HepG2 (cell line): ENCODE data around the gene SLC16A5. TPM values are rescaled to one million over a fixed set of nuclear protein-coding genes. Genes with fewer than 3 reads are reported as not detected.

ENCODE experiments used
- ATAC-seq: fragments of 200-7000 bp; cut with Tn5 transposase; 3 replicates; pipeline ENCODE4 v1.9.1; 2020; ENCODE audit warnings: mild to moderate bottlenecking, moderate library complexity
- BruUV-seq: library from RNA; stranded (reverse); fragments of 400-500 nt; replicated peaks from 2 replicates; lab custom pipeline; 2021; lab: Mats Ljungman, UMichigan
- CTCF ChIA-PET: fragments of 300-600 bp; formaldehyde crosslinking; extraction: SDS; loops from one replicate; lab custom pipeline; 2021; ENCODE audit warnings: low total read pairs, inconsistent platforms, low intra/inter-chr PET ratio; lab: Yijun Ruan, JAX
- POLR2A ChIA-PET: fragments of 350-600 bp; sonication (Branson Sonifier 250); formaldehyde crosslinking; loops from one replicate; lab custom pipeline; 2020; ENCODE audit warnings: antibody characterized with exemption, inconsistent platforms; lab: Yijun Ruan, JAX
- DNase-seq: peaks from one replicate; pipeline ENCODE4 v3.0.0-alpha.2; 2015; ENCODE audit warnings: low spot score
- FAIRE-seq: peaks from 3 replicates; lab custom pipeline; 2011; peaks lifted over from hg19 to GRCh38; lab: Jason Lieb, UNC
- H2AFZ ChIP-seq: one replicate; pipeline ENCODE4 v1.6.1; 2011; ENCODE audit warnings: low read length, inconsistent platforms
- H3K27ac ChIP-seq: fragments of 300-600 bp; 3 replicates; pipeline ENCODE4 v1.8.0; 2011; ENCODE audit warnings: mixed run types, mild to moderate bottlenecking, mixed read lengths, low read length, inconsistent platforms; ENCODE audit not compliant: insufficient read depth; ENCODE audit errors: extremely low read length
- H3K27me3 ChIP-seq, 2 experiments: fragments of 200-600 bp in 1 of 2; 2 replicates in 1 of 2; 3 replicates in 1 of 2; pipeline versions ENCODE4 v1.6.0 to v1.8.0; 2011; ENCODE audit warnings: low read length in 2 of 2, mild to moderate bottlenecking in 2 of 2, moderate library complexity in 2 of 2, inconsistent platforms in 1 of 2; ENCODE audit not compliant: insufficient read depth in 2 of 2, control insufficient read depth in 1 of 2
- H3K36me3 ChIP-seq, 2 experiments: fragments of 200-600 bp in 1 of 2; replicated peaks in 1 of 2; 2 replicates in 1 of 2; 3 replicates in 1 of 2; pipeline versions ENCODE4 v1.5.1 to v1.8.0; 2011; ENCODE audit warnings: low read length in 2 of 2, inconsistent platforms in 1 of 2; ENCODE audit not compliant: insufficient read depth in 2 of 2, control insufficient read depth in 1 of 2
- H3K4me1 ChIP-seq: 2 replicates; pipeline ENCODE4 v1.5.1; 2012; ENCODE audit warnings: low read length, inconsistent platforms; ENCODE audit not compliant: insufficient read depth
- H3K4me2 ChIP-seq: 2 replicates; pipeline ENCODE4 v1.6.0; 2011; ENCODE audit warnings: low read depth, low read length, inconsistent platforms
- H3K4me3 ChIP-seq, 3 experiments: fragments of 200-600 bp in 1 of 3; sonication (generic), shearing (Covaris generic) in 1 of 3; replicated peaks in 1 of 3; 2 replicates each; pipeline ENCODE4 v1.5.1; 2011 to 2016; ENCODE audit warnings: low read length in 3 of 3, inconsistent platforms in 2 of 3, low read depth in 2 of 3, mild to moderate bottlenecking in 2 of 3, control low read depth in 1 of 3, mixed read lengths in 1 of 3; ENCODE audit not compliant: insufficient read depth in 1 of 3
- H3K79me2 ChIP-seq: one replicate; pipeline ENCODE4 v1.6.1; 2011; ENCODE audit warnings: low read length, inconsistent platforms; ENCODE audit not compliant: insufficient read depth
- H3K9ac ChIP-seq: 2 replicates; pipeline ENCODE4 v1.6.0; 2011; ENCODE audit warnings: mild to moderate bottlenecking, low read depth, low read length, inconsistent platforms; ENCODE audit not compliant: insufficient read depth
- H3K9me3 ChIP-seq: 2 replicates; pipeline ENCODE4 v1.5.1; 2012; ENCODE audit warnings: mild to moderate bottlenecking, low read length
- H4K20me1 ChIP-seq: 2 replicates; pipeline ENCODE4 v1.6.0; 2011; ENCODE audit warnings: inconsistent platforms, mild to moderate bottlenecking, low read length, moderate library complexity; ENCODE audit not compliant: insufficient read depth
- PRMT3 ChIP-seq: sonication (generic); formaldehyde crosslinking; IDR thresholded peaks from 2 replicates; pipeline ENCODE4 v1.8.1; 2022; ENCODE audit warnings: low read depth, mild to moderate bottlenecking, moderate library complexity, missing genetic modification reagents, borderline replicate concordance
- SP4 ChIP-seq: sonication (generic); formaldehyde crosslinking; IDR thresholded peaks from 2 replicates; pipeline ENCODE4 v1.8.1; 2023; ENCODE audit warnings: mild to moderate bottlenecking, missing genetic modification reagents
- SRY ChIP-seq: sonication (generic); formaldehyde crosslinking; IDR thresholded peaks from 2 replicates; pipeline ENCODE4 v1.8.0; 2022; ENCODE audit warnings: mild to moderate bottlenecking, missing genetic modification reagents
- TEAD3 ChIP-seq: optimal IDR thresholded peaks from 2 replicates; pipeline ENCODE3; 2016; ENCODE audit warnings: borderline replicate concordance
- THAP7 ChIP-seq: sonication (generic); formaldehyde crosslinking; IDR thresholded peaks from 2 replicates; pipeline ENCODE4 v1.8.1; 2023; ENCODE audit warnings: mild to moderate bottlenecking, missing genetic modification reagents
- ZFY ChIP-seq: sonication (generic); formaldehyde crosslinking; IDR thresholded peaks from 2 replicates; pipeline ENCODE4 v1.4.0; 2020; ENCODE audit warnings: missing genetic modification reagents
- ZNF572 ChIP-seq: sonication (generic); formaldehyde crosslinking; IDR thresholded peaks from 2 replicates; pipeline ENCODE4 v1.5.1; 2020; ENCODE audit warnings: mild to moderate bottlenecking, missing genetic modification reagents
- WGBS: methylation state at CpG from one replicate; pipeline ENCODE4 v1.1.6; 2017; ENCODE audit warnings: low lambda C conversion rate; 5-methylcytosine and 5-hydroxymethylcytosine counted together
- in situ Hi-C: cut with HindIII; loops from 2 replicates; pipeline ENCODE4 v1.10.0; 2017; ENCODE audit warnings: low pct_unique_long_range_greater_than_20kb; ENCODE audit not compliant: extremely low pct_ligation_motif_present
- intact Hi-C: fragments of 100-400 bp; cut with micrococcal nuclease; formaldehyde crosslinking; loops from one replicate; pipeline ENCODE4 v1.10.0; 2022; ENCODE audit not compliant: unreplicated experiment
- polyA plus RNA-seq, 8 experiments: library from polyadenylated mRNA; depleted of rRNA in 3 of 8; stranded (reverse) in 7 of 8; unstranded in 1 of 8; fragments of >200 nt; fragmentation: Illumina TruSeq in 4 of 8; extraction: Trizol in 4 of 8; gene quantifications; 2 replicates each; pipeline versions ENCODE4 v1.2.1 to v1.2.3, GENCODE V29; 2011 to 2016; ENCODE audit warnings: low read depth in 4 of 8, missing spikeins in 1 of 8, mixed read lengths in 1 of 8; ENCODE audit not compliant: insufficient read depth in 1 of 8
- total RNA-seq, 5 experiments: library from RNA; depleted of rRNA; stranded (reverse); fragments of >200 nt; fragmentation: Illumina TruSeq; extraction: Trizol; gene quantifications; 2 replicates each; pipeline ENCODE4 v1.2.3, GENCODE V29; 2016; ENCODE audit warnings: low read depth in 1 of 5
- TF ChIP-seq, protein P1 (sequence below): sonication (generic); formaldehyde crosslinking; IDR thresholded peaks from 2 replicates; pipeline ENCODE4 v1.9.0; 2022; ENCODE audit warnings: missing genetic modification reagents, mild to moderate bottlenecking, borderline replicate concordance

Gene SLC16A5
- total and polyA plus RNA-seq, 2 of the 13 experiments (the other 11 are each of a cell fraction or from before 2014, with no cell fraction given) = 0.69 to 5.6 TPM

DNA sequence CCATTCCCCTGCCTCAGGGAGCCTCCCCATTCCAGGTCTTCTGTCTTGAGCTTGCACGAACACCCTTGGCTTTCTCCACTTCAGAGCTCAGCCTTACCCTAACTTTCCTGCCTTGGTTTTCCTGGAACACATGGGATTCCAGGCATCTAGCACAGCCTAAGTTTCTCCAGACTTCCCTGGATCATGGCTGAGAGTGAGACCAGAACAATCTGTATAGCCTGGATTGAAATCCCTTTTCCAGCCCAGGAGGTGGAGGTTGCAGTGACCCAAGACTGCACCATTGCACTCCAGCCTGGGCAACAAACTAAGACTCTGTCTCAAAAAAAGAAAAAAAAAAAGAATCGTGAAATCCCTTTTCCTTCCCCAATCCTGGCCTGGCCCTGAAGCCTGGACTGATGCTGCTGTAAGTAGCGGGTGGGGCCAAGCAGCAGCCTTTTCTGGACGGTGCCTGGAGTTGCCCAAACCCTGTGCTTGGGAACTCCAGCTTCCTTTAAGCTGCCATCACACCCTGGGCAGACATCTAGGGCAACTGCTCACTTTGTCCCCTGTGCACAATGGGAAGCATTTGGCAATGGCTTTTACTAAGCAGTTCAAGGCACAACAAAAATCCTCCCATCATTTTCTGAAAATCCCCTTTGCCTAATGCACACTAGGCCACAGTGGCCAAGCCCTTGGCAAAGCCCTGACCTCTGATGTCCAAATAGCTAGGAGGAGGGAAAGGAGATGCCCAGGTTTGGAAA is 12.0 kb upstream of the SLC16A5 start:
- Histone ChIP-seq H3K4me3 (no peak overlapping the region), H3K4me2 (peak overlapping the region; percentile 79; the same call in 1 of the 2 replicates), H3K4me1 (peaks cover 89% of the 10 kb centered on the region), H3K9ac (no peak overlapping the region), H2AFZ (no peak overlapping the region), H3K27ac (no peak overlapping the region), H3K36me3 (no peaks in the 10 kb centered on the region), H3K27me3 (peaks cover 0 to 23% of the 10 kb centered on the region in 2 experiments; a peak in 3 of 5 replicates), H3K79me2 (no peaks in the 10 kb centered on the region), H4K20me1 (no peaks in the 10 kb centered on the region), H3K9me3 (no peaks in the 10 kb centered on the region)
- in situ Hi-C loops = no loop called here
- ATAC-seq (no peak), DNase-seq (no peak), FAIRE-seq (no peak)
- CTCF ChIA-PET = no interaction called here
- POLR2A ChIA-PET = interaction anchor here (0.6 to 3.6 kb wide), 10 partner anchors 20 to 203 kb away, joined by 3 to 17 read pairs (median 4); partner anchors contain the start of genes ARMC7, ATP5PD, FDXR and KCTD2
- no TSS peak for BruUV-seq
- intact Hi-C loops = no loop called here
- TF ChIP-seq ZFY (0 out of 2 replicates have a peak, but pooled peaks have one; percentile 2), PRMT3 (CRISPR knock-in tag) (no peak), SP4 (peak; percentile 34; the same call in 1 of the 2 replicates), THAP7 (CRISPR knock-in tag) (no peak), SRY (CRISPR knock-in tag) (0 out of 2 replicates have a peak, but pooled peaks have one; percentile 9), TEAD3 (CRISPR knock-in tag) (peak; percentile 38), ZNF572 (0 out of 2 replicates have a peak, but pooled peaks have one; percentile 55)
- TF ChIP-seq, protein P1, sequence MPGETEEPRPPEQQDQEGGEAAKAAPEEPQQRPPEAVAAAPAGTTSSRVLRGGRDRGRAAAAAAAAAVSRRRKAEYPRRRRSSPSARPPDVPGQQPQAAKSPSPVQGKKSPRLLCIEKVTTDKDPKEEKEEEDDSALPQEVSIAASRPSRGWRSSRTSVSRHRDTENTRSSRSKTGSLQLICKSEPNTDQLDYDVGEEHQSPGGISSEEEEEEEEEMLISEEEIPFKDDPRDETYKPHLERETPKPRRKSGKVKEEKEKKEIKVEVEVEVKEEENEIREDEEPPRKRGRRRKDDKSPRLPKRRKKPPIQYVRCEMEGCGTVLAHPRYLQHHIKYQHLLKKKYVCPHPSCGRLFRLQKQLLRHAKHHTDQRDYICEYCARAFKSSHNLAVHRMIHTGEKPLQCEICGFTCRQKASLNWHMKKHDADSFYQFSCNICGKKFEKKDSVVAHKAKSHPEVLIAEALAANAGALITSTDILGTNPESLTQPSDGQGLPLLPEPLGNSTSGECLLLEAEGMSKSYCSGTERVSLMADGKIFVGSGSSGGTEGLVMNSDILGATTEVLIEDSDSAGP (CRISPR knock-in tag) = no peak
- WGBS = 34% methylated on average over 4 of the region's 4 CpGs
